GM12878 (cell line): Measurements from ENCODE around the gene FOXP1. TPM values are rescaled to one million over a fixed set of nuclear protein-coding genes. Genes with fewer than 3 reads are reported as not detected.

ENCODE experiments used
- ATAC-seq: fragments of 200-7000 bp; cut with Tn5 transposase; 3 replicates; pipeline ENCODE4 v1.9.1; 2020; ENCODE audit warnings: mild to moderate bottlenecking, moderate library complexity
- BruUV-seq: library from RNA; stranded (reverse); fragments of 400-500 nt; replicated peaks from 2 replicates; lab custom pipeline; 2021; lab: Mats Ljungman, UMichigan
- CTCF ChIA-PET: fragments of 300-600 bp; sonication (Branson Sonifier 250); formaldehyde crosslinking; extraction: SDS; loops from one replicate; lab custom pipeline; 2021; ENCODE audit warnings: inconsistent platforms; lab: Yijun Ruan, JAX
- POLR2A ChIA-PET: fragments of 350-600 bp; formaldehyde crosslinking; extraction: SDS; loops from one replicate; lab custom pipeline; 2021; ENCODE audit warnings: inconsistent platforms; lab: Charles Lee
- RAD21 ChIA-PET: fragments of 300-600 bp; sonication (Branson Sonifier 250); formaldehyde crosslinking; loops from one replicate; lab custom pipeline; 2023; ENCODE audit warnings: antibody characterized with exemption; ENCODE audit not compliant: unreplicated experiment; lab: Charles Lee
- SMC1A ChIA-PET: fragments of 300-600 bp; sonication (Branson Sonifier 250); formaldehyde crosslinking; loops from one replicate; lab custom pipeline; 2023; ENCODE audit not compliant: unreplicated experiment, uncharacterized antibody; lab: Charles Lee
- DNase-seq: peaks from one replicate; pipeline ENCODE4 v3.0.0-alpha.2; 2011; ENCODE audit warnings: low read depth, low spot score
- FAIRE-seq: peaks from 3 replicates; lab custom pipeline; 2011; peaks lifted over from hg19 to GRCh38; lab: Jason Lieb, UNC
- H2AFZ ChIP-seq: 2 replicates; pipeline ENCODE4 v1.6.0; 2011; ENCODE audit warnings: low read depth, low read length, control low read depth; ENCODE audit not compliant: control insufficient read depth
- H3K27ac ChIP-seq: 2 replicates; pipeline ENCODE4 v1.5.1; 2011; ENCODE audit warnings: control low read depth; ENCODE audit not compliant: control insufficient read depth, insufficient read depth
- H3K27me3 ChIP-seq, 2 experiments: replicated peaks in 1 of 2; 2 replicates each; pipeline versions ENCODE4 v1.6.0 to v1.6.1; 2011; ENCODE audit warnings: low read length in 1 of 2; ENCODE audit not compliant: control insufficient read depth in 2 of 2, insufficient read depth in 2 of 2
- H3K36me3 ChIP-seq, 2 experiments: 2 replicates each; pipeline ENCODE4 v1.5.1; 2011; ENCODE audit warnings: low read length in 1 of 2; ENCODE audit not compliant: control insufficient read depth in 2 of 2, insufficient read depth in 2 of 2
- H3K4me1 ChIP-seq: 2 replicates; pipeline ENCODE4 v1.6.1; 2011; ENCODE audit warnings: mild to moderate bottlenecking, low read length, moderate library complexity, mixed read lengths; ENCODE audit not compliant: control insufficient read depth, insufficient read depth
- H3K4me2 ChIP-seq: 2 replicates; pipeline ENCODE4 v1.6.0; 2011; ENCODE audit warnings: control low read depth; ENCODE audit not compliant: control insufficient read depth, insufficient read depth
- H3K4me3 ChIP-seq: fragments of 200-600 bp; sonication (generic); 2 replicates; pipeline ENCODE4 v1.5.1; 2016
- H3K79me2 ChIP-seq: 2 replicates; pipeline ENCODE4 v1.6.0; 2011; ENCODE audit warnings: low read length; ENCODE audit not compliant: control insufficient read depth, insufficient read depth
- H3K9ac ChIP-seq: 2 replicates; pipeline ENCODE4 v1.8.0; 2011; ENCODE audit warnings: low read length, control low read depth, mixed read lengths; ENCODE audit not compliant: control insufficient read depth, insufficient read depth
- H3K9me3 ChIP-seq: replicated peaks from 3 replicates; pipeline ENCODE4 v1.5.1; 2011; ENCODE audit warnings: mild to moderate bottlenecking, low read length; ENCODE audit not compliant: control insufficient read depth, insufficient read depth
- H4K20me1 ChIP-seq: 2 replicates; pipeline ENCODE4 v1.6.0; 2011; ENCODE audit not compliant: control insufficient read depth, insufficient read depth
- ATF2 ChIP-seq: IDR thresholded peaks from 2 replicates; pipeline ENCODE4 v1.6.1; 2012; ENCODE audit warnings: low read length, inconsistent platforms
- BHLHE40 ChIP-seq, 2 experiments: fragments of 450-650 bp in 1 of 2; IDR thresholded peaks; 2 replicates each; pipeline ENCODE4 v1.6.1; 2011 to 2017; ENCODE audit warnings: low read depth in 2 of 2, borderline replicate concordance in 1 of 2, improper control_type of control experiment in 1 of 2, low read length in 1 of 2, mild to moderate bottlenecking in 1 of 2
- BMI1 ChIP-seq: fragments of 450-650 bp; IDR thresholded peaks from 2 replicates; pipeline ENCODE4 v1.6.1; 2016; ENCODE audit warnings: mild to moderate bottlenecking, moderate library complexity, borderline replicate concordance
- CBFB ChIP-seq: IDR thresholded peaks from 2 replicates; pipeline ENCODE4 v1.6.1; 2016; ENCODE audit warnings: antibody characterized with exemption, low read depth
- CBX5 ChIP-seq: sonication (generic); IDR thresholded peaks from 2 replicates; pipeline ENCODE4 v1.6.1; 2016; ENCODE audit warnings: low read depth, moderate library complexity, mild to moderate bottlenecking, inconsistent platforms
- FOS ChIP-seq: IDR thresholded peaks from 3 replicates; pipeline ENCODE4 v1.6.1; 2011; ENCODE audit warnings: borderline replicate concordance; ENCODE audit not compliant: insufficient read length; ENCODE audit errors: extremely low read depth
- MEF2B ChIP-seq: fragments of 450-650 bp; IDR thresholded peaks from 2 replicates; pipeline ENCODE4 v1.6.1; 2018; ENCODE audit warnings: mild to moderate bottlenecking, moderate library complexity; ENCODE audit not compliant: partially characterized antibody, poor library complexity, severe bottlenecking
- MXI1 ChIP-seq: fragments of 150-350 bp; IDR thresholded peaks from 2 replicates; pipeline ENCODE4 v1.6.1; 2011; ENCODE audit warnings: low read depth, mild to moderate bottlenecking, inconsistent platforms, low read length, improper control_type of control experiment
- PAX8 ChIP-seq: fragments of 450-650 bp; IDR thresholded peaks from 2 replicates; pipeline ENCODE4 v1.6.1; 2017; ENCODE audit warnings: mild to moderate bottlenecking, moderate library complexity
- RELA ChIP-seq: fragments of 450-650 bp; IDR thresholded peaks from 2 replicates; pipeline ENCODE4 v1.8.0; 2014; ENCODE audit warnings: borderline replicate concordance; ENCODE audit not compliant: partially characterized antibody
- SMAD1 ChIP-seq: fragments of 450-650 bp; IDR thresholded peaks from 2 replicates; pipeline ENCODE4 v1.6.1; 2018; ENCODE audit warnings: mild to moderate bottlenecking, low read depth; ENCODE audit not compliant: partially characterized antibody
- SREBF2 ChIP-seq: IDR thresholded peaks from 2 replicates; pipeline ENCODE4 v1.6.1; 2012; ENCODE audit warnings: mild to moderate bottlenecking, low read length
- SUZ12 ChIP-seq: fragments of 200-600 bp; sonication (generic); IDR thresholded peaks from one replicate; pipeline ENCODE4 v1.6.1; 2018; ENCODE audit warnings: antibody characterized with exemption, mild to moderate bottlenecking; ENCODE audit not compliant: unreplicated experiment
- ZNF274 ChIP-seq: IDR thresholded peaks from one replicate; pipeline ENCODE4 v1.8.0; 2011; ENCODE audit not compliant: insufficient read length, insufficient read depth
- WGBS: methylation state at CpG from one replicate; pipeline ENCODE4 v1.1.6; 2016; ENCODE audit warnings: low lambda C conversion rate; ENCODE audit not compliant: insufficient replicate concordance, insufficient coverage; ENCODE audit errors: missing lambda C conversion rate; 5-methylcytosine and 5-hydroxymethylcytosine counted together
- in situ Hi-C: fragments of 300-500 bp; cut with MboI; formaldehyde crosslinking; loops from 9 replicates; pipeline ENCODE4 v1.14.3; 2018; ENCODE audit warnings: mixed read lengths
- intact Hi-C: fragments of 100-400 bp; cut with micrococcal nuclease; formaldehyde crosslinking; loops from one replicate; pipeline ENCODE4 v1.14.2; 2022; ENCODE audit not compliant: unreplicated experiment
- polyA plus RNA-seq, 11 experiments: library from polyadenylated mRNA; depleted of rRNA in 4 of 11; unstranded in 6 of 11; stranded (reverse) in 5 of 11; fragments of >200 nt; fragmentation: Nextera tagmentation in 4 of 11; fragmentation: Illumina TruSeq in 1 of 11; extraction: Ambion mirVana in 4 of 11; extraction: Trizol in 1 of 11; gene quantifications; 1 replicate in 1 of 11; 2 replicates in 10 of 11; pipeline versions ENCODE4 v1.2.1 to v1.2.3, GENCODE V29; 2011 to 2016; ENCODE audit warnings: inconsistent platforms in 2 of 11, missing spikeins in 2 of 11, low read depth in 1 of 11
- total RNA-seq, 4 experiments: library from RNA; depleted of rRNA in 3 of 4; stranded (reverse); fragments of >200 nt in 3 of 4; fragmentation: Illumina TruSeq in 1 of 4; extraction: Trizol in 1 of 4; gene quantifications; 2 replicates each; pipeline versions ENCODE4 v1.2.1 to v1.2.3, GENCODE V29; 2013 to 2021
- TF ChIP-seq, protein P1 (sequence below): fragments of 450-650 bp; formaldehyde crosslinking; IDR thresholded peaks from 2 replicates; pipeline ENCODE4 v1.4.0; 2020; ENCODE audit warnings: mild to moderate bottlenecking, moderate library complexity

The FOXP1 gene
- total and polyA plus RNA-seq, 10 of the 15 experiments (the other 5 are each of a cell fraction or from before 2014, with no cell fraction given) = 0.05 to 1.6 (median 0.20) TPM; not detected in 1

- in situ Hi-C loops = no loop called here
- BruUV-seq = no TSS peak
- Histone ChIP-seq H3K9me3 (no peaks in the 10 kb centered on the region; the same call in 2 of the 3 replicates), H3K27ac (no peak overlapping the region), H4K20me1 (no peaks in the 10 kb centered on the region), H3K4me1 (no peaks in the 10 kb centered on the region), H3K4me3 (no peak overlapping the region), H3K27me3 (no peaks in the 10 kb centered on the region; a peak in 1 of 4 replicates), H2AFZ (no peak overlapping the region), H3K79me2 (no peaks in the 10 kb centered on the region), H3K4me2 (no peak overlapping the region), H3K9ac (no peak overlapping the region), H3K36me3 (no peaks in the 10 kb centered on the region)
- TF ChIP-seq MEF2B = no peak
- no peak for TF ChIP-seq ATF2
- no peak for TF ChIP-seq BHLHE40 (IDR thresholded peaks at IDR 0.05; ENCODE audit: borderline replicate concordance in 1 of 2, low read depth in 2 of 2, low read length in 1 of 2)
- no peak for TF ChIP-seq CBX5
- no peak for TF ChIP-seq SMAD1
- TF ChIP-seq SREBF2 = no peak
- TF ChIP-seq SUZ12 = no peak
- TF ChIP-seq ZNF274 = no peak
- no peak for TF ChIP-seq FOS
- TF ChIP-seq, protein P1, sequence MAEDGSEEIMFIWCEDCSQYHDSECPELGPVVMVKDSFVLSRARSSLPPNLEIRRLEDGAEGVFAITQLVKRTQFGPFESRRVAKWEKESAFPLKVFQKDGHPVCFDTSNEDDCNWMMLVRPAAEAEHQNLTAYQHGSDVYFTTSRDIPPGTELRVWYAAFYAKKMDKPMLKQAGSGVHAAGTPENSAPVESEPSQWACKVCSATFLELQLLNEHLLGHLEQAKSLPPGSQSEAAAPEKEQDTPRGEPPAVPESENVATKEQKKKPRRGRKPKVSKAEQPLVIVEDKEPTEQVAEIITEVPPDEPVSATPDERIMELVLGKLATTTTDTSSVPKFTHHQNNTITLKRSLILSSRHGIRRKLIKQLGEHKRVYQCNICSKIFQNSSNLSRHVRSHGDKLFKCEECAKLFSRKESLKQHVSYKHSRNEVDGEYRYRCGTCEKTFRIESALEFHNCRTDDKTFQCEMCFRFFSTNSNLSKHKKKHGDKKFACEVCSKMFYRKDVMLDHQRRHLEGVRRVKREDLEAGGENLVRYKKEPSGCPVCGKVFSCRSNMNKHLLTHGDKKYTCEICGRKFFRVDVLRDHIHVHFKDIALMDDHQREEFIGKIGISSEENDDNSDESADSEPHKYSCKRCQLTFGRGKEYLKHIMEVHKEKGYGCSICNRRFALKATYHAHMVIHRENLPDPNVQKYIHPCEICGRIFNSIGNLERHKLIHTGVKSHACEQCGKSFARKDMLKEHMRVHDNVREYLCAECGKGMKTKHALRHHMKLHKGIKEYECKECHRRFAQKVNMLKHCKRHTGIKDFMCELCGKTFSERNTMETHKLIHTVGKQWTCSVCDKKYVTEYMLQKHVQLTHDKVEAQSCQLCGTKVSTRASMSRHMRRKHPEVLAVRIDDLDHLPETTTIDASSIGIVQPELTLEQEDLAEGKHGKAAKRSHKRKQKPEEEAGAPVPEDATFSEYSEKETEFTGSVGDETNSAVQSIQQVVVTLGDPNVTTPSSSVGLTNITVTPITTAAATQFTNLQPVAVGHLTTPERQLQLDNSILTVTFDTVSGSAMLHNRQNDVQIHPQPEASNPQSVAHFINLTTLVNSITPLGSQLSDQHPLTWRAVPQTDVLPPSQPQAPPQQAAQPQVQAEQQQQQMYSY = no peak
- TF ChIP-seq RELA = no peak
- TF ChIP-seq BMI1 = no peak
- TF ChIP-seq PAX8 = no peak
- no peak for TF ChIP-seq CBFB
- no peak for TF ChIP-seq MXI1
- ChIA-PET SMC1A (no interaction called here), CTCF (no interaction called here), RAD21 (no interaction called here), POLR2A (no interaction called here)
- intact Hi-C loops = no loop called here
- DNase-seq (no peak), FAIRE-seq (no peak), ATAC-seq (no peak)
- WGBS = 29% methylated on average over 8 of the region's 8 CpGs
These were observed 365.8 kb downstream of the FOXP1 start for GRCh38 chr3:71217640-71218222.
